Hepatocyte (in vitro differentiated cells): Measurements from ENCODE around the gene SYNGR2.

Experiments used
- EZH2 ChIP-seq: fragments of 200-600 bp; sonication (generic); IDR thresholded peaks from 2 replicates; pipeline ENCODE4 v1.6.1; 2016; ENCODE audit warnings: antibody characterized with exemption, mild to moderate bottlenecking, borderline replicate concordance
- TF ChIP-seq, protein P1 (sequence below): fragments of 200-600 bp; sonication (generic); IDR thresholded peaks from 2 replicates; pipeline ENCODE4 v1.5.1; 2016; ENCODE audit warnings: antibody characterized with exemption, mild to moderate bottlenecking; ENCODE audit not compliant: poor library complexity

GRCh38 chr17:78214706-78215061 is 46.3 kb downstream of the SYNGR2 start:
- TF ChIP-seq, protein P1, sequence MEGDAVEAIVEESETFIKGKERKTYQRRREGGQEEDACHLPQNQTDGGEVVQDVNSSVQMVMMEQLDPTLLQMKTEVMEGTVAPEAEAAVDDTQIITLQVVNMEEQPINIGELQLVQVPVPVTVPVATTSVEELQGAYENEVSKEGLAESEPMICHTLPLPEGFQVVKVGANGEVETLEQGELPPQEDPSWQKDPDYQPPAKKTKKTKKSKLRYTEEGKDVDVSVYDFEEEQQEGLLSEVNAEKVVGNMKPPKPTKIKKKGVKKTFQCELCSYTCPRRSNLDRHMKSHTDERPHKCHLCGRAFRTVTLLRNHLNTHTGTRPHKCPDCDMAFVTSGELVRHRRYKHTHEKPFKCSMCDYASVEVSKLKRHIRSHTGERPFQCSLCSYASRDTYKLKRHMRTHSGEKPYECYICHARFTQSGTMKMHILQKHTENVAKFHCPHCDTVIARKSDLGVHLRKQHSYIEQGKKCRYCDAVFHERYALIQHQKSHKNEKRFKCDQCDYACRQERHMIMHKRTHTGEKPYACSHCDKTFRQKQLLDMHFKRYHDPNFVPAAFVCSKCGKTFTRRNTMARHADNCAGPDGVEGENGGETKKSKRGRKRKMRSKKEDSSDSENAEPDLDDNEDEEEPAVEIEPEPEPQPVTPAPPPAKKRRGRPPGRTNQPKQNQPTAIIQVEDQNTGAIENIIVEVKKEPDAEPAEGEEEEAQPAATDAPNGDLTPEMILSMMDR, result no peak
- no peak for TF ChIP-seq EZH2
